GM18861 (cell line): ENCODE data around the gene RNF180.
"Not testable (repeated sequence)": the region's sequence is repeated elsewhere in the genome, so short reads cannot be mapped to it uniquely, and the experiment has no call there.

Experiments
- ATAC-seq: cut with Tn5 transposase; IDR thresholded peaks from one replicate; pipeline ENCODE4 v1.9.1; 2021; ENCODE audit not compliant: unreplicated experiment

Gene RNF180

DNA sequence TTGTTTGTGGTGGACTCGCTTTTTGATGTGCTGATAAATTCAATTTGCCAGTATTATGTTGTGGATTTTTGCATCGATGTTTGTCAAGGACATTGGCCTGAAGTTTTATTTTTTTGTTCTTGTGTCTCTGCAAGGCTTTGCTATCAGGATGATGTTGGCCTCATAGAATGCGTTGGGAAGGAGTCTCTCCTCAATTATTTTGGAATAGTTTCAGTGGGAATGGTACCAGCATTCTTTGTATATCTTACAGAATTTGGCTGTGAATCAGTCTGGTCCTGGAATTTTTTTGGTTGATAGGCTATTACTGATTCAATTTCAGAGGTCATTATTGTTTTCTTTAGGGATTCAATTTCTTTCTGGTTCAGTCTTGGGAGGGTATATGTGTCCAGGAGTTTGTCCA lies 198.8 kb downstream of the RNF180 start:
- ATAC-seq = no peak

DNA sequence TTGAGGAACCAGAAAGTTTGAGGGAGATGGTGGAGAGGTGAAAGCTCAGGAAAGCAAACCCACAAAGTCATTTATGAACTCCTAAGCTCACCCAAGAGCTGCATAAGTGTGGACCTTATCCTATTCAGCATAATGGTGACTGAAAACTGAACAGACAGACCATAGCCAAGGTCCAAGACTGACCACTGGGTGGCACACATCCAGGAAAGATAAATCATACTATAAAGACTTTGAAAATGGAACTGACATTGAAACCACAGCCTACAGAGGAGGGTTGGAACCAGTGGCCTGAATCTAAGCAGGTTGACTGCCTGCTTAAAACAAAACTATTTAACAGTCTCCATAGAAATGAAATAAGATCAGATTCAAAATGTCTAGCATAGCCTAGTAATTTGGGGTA lies 219.1 kb downstream of the RNF180 start:
- ATAC-seq = peak; percentile 95

DNA sequence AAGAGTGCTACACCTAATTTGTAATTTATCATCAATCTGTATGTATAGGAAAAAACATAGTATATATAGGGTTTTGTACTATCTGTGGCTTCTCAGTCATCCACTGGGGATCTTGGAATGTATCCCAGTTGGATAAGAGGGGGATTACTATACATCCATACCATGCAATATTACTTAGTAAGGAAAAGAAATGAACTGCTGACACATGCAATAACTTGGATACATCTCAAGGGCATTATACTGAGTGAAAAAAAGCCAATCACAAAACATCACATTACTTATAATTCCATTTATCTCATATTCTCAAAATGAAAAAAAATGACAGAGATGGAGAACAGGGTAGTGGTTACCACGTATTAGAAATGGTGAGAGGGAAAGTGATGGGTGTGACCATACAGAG lies 231.9 kb downstream of the RNF180 start:
- ATAC-seq = no peak

DNA sequence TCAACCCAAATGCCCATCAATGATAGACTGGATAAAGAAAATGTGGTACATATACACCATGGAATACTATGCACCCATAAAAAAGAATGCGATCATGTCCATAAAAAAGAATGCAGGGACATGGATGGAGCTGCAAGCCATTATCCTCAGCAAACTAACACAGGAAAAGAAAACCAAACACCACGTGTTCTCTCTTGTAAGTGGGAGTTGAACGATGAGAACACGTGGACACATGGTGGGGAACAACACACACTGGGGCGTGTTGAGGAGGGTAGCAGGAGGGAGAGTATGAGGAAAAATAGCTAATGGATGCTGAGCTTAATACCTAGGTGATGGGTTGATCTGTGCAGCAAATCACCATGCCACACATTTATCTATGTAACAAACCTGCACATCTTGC lies 233.1 kb downstream of the RNF180 start:
- not testable (repeated sequence) for ATAC-seq

DNA sequence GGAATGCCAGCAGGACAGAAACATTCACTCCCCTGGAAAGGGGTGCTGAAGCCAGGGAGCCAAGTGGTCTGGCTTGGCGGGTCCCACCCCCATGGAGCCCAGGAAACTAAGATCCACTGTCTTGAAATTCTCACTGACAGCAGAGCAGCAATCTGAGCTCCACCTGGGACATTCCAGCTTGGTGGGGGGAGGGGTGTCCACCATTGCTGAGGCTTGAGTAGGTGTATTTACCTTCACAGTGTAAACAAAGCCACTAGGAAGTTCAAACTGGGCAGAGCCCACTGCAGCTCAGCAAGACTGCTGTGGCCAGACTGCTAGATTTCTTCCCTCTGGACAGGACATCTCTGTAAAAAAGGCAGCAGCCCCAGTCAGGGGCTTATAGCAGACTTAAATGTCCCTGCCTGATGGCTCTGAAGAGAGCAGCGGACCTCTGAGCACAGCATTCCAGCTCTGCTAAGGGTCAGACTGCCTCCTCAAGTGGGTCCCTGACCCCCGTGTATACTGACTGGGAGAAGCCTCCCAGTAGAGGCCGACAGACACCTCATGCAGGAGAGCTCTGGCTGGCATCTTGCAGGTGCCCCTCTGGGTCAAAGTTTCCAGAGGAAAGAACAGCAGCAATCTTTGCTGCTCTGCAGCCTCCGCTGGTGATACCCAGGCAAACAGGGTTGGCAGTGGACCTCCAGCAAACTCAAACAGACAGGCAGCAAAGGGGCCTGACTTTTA lies 241.6 kb downstream of the RNF180 start:
- ATAC-seq = not testable (repeated sequence)

DNA sequence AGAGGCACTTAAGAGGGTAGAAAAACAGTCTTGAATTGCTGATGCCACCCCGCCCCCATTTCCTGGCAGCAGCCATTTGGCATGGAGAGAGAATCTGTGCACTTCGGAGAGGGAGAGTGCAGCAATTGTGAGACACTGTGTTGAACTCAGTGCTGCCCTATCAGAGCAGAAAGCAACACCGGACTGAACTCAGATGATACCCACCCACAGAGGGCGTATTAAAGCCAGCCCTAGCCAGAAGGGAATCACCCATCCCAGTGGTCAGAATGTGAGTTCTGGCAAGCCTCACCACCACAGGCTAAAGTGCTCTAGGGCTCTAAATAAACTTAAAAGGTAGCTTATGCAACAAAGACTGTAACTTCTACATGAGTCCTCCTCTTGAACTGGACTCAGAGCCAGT lies 251.7 kb downstream of the RNF180 start:
- ATAC-seq = no peak

DNA sequence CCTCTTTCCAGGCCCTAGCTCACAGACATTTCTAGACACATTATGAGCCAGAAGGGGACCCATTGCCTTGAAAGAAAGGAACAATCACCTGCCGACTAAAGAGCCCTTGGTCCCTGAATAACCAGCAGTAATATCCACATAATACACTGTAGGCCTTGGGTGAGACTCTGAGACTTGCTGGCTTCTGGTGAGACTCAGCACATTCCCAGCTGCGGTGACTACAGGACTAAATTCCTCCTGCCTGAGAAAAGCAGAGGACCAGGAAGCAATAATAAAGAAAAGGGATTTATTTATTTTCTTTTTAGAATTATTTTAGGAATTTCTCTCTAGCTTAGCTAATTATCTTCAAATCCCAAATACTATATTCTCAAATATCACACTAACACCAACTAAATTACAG lies 252.4 kb downstream of the RNF180 start:
- ATAC-seq = no peak
